Progenitor cell of endocrine pancreas (in vitro differentiated cells): ENCODE results near the gene CDC42EP3. TPM values are rescaled to one million over a fixed set of nuclear protein-coding genes. Genes with fewer than 3 reads are reported as not detected.

Experiments used
- DNase-seq: peaks from one replicate; pipeline ENCODE4 v3.0.0; 2021; ENCODE audit warnings: low spot score; ENCODE audit not compliant: unreplicated experiment
- H3K27ac Mint-ChIP-seq: 2 replicates; pipeline ENCODE4 v1.8.0; 2021; ENCODE audit warnings: mild to moderate bottlenecking, moderate library complexity, mixed read lengths
- H3K27me3 Mint-ChIP-seq: 2 replicates; pipeline ENCODE4 v1.8.0; 2021; ENCODE audit warnings: mixed read lengths
- H3K36me3 Mint-ChIP-seq: 2 replicates; pipeline ENCODE4 v1.8.0; 2022; ENCODE audit warnings: mixed read lengths; ENCODE audit not compliant: insufficient read depth
- H3K4me1 Mint-ChIP-seq: 2 replicates; pipeline ENCODE4 v1.8.0; 2021; ENCODE audit warnings: low read depth, mixed read lengths
- H3K4me3 Mint-ChIP-seq: 2 replicates; pipeline ENCODE4 v1.8.0; 2021; ENCODE audit warnings: low read depth, mild to moderate bottlenecking, moderate library complexity, mixed read lengths
- H3K9me3 Mint-ChIP-seq: 2 replicates; pipeline ENCODE4 v1.8.0; 2021; ENCODE audit warnings: low read depth, mixed read lengths
- total RNA-seq: library from RNA; stranded (reverse); gene quantifications from 2 replicates; pipeline ENCODE4 v1.2.1, GENCODE V29; 2021
- TF ChIP-seq, protein P1 (sequence below): fragments of 200-600 bp; sonication (generic); IDR thresholded peaks from one replicate; pipeline ENCODE4 v1.5.0; 2021; ENCODE audit warnings: antibody characterized with exemption, mild to moderate bottlenecking; ENCODE audit not compliant: unreplicated experiment

The CDC42EP3 gene
- total RNA-seq, 1 donor from 2014 or later: 43.1 TPM

DNA sequence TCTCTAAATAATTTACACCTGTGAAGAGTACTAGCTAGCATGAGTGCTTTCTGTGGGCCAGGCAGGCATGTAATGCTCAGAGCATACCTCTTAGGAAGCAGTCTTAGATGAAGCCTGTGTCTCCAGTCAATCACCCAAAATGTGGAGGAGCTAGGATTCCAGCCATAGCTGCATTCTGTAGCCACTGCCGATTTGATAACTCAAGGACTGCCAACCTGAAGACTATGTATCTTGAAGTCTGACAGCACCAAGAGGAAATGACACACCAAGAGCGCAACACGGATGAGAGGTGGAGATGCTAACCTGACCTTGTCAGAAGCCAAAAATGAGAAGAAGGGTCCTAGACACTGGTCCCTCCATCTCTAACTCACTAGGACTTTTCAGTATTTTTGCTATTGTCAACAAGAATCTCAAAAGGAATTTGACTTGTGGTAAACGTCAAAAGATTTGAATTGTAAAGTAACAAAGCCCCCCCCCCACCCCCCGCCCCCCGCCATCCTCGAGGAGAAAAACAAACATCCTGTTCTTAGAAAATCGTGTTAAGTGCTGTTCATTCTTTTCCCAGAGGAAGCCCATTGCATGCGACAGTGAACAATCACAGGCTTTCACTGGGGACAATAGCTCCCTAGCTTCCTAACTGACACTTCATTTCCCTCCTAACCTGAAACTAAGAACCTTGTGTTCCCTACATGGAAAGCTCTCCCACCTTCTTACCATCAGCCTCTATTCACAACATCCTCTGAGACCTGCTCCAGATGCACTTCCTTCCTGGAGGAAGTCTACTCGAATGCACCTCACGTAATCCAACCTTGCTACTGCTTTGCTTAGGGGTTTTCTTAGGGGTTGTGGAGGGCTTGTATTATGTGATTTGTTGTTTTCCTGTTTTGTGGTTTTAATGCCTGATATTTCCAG lies 14.7 kb downstream of the CDC42EP3 start:
- TF ChIP-seq, protein P1, sequence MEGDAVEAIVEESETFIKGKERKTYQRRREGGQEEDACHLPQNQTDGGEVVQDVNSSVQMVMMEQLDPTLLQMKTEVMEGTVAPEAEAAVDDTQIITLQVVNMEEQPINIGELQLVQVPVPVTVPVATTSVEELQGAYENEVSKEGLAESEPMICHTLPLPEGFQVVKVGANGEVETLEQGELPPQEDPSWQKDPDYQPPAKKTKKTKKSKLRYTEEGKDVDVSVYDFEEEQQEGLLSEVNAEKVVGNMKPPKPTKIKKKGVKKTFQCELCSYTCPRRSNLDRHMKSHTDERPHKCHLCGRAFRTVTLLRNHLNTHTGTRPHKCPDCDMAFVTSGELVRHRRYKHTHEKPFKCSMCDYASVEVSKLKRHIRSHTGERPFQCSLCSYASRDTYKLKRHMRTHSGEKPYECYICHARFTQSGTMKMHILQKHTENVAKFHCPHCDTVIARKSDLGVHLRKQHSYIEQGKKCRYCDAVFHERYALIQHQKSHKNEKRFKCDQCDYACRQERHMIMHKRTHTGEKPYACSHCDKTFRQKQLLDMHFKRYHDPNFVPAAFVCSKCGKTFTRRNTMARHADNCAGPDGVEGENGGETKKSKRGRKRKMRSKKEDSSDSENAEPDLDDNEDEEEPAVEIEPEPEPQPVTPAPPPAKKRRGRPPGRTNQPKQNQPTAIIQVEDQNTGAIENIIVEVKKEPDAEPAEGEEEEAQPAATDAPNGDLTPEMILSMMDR: no peak
- Mint-ChIP-seq H3K36me3 (peaks cover 17% of the 10 kb centered on the region), H3K4me3 (no peak overlapping the region), H3K4me1 (peaks cover 67% of the 10 kb centered on the region), H3K9me3 (no peaks in the 10 kb centered on the region), H3K27ac (peak overlapping the region; percentile 26), H3K27me3 (no peaks in the 10 kb centered on the region)
- no peak for DNase-seq

DNA sequence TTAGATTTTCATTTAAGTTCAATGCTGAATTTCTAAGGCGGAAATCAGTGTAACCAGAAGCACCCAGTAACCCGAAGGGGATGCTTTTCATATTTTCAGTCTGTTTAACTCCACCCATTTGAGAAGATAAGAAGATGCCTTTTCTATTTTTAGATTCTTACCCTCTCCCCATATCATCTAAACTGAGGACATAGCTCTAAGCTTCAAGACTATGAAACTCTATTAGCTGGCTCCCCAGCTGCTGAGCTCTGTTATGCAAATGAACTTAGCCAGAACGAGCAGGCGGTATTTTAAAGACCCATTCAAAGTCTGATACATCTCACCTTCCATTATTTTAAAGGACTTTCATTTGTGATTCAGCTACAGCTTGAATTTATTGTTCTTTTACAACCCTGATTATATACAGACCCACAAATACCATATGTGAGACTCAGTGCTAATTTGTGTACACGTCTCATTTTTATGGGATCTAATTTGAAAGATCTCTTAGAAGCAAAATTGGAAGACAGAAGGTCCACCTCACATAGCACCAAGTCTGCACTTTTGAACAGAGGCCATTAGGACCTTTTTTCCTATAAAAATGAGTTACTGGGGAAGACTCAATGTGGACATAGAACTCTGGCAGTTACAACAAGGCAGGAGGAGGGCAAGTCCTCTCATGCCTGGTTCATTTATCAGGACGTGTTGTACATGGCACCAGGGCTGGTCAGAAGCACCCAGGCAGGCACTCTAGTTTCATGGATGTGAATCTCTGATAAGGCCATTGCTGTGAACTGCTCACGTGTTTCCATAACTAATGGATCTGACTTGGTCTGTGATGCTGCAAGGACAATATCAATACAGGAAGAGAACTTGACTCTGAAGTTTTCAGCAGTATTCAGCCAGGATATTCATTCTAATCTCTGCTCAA lies 16.3 kb downstream of the CDC42EP3 start:
- Mint-ChIP-seq H3K4me3 (no peak overlapping the region), H3K36me3 (peaks cover 16% of the 10 kb centered on the region), H3K9me3 (no peaks in the 10 kb centered on the region), H3K4me1 (peaks cover 59% of the 10 kb centered on the region), H3K27ac (peak overlapping the region; percentile 35), H3K27me3 (no peaks in the 10 kb centered on the region)
- DNase-seq: no peak
- TF ChIP-seq, protein P1: no peak

DNA sequence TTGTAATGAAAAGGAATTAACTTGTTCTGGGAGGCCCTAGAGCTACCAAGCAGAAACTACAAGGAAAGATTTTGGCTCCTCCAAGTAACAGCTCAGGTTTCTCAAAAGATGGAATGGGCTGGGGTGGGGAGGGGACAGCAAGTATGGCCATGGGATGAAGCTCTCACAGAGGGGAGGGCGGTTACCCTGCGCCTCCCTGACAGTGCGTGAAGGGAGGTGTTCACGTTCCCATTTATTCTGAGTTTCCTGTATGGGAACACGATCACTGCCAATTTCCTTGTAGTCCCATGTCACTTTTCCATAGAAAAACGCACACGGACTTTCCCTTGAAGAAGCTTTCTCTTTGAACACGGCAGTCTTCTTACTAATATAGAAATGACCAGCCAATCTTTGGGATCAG lies 17.0 kb downstream of the CDC42EP3 start:
- Mint-ChIP-seq H3K4me3 (no peak overlapping the region), H3K27me3 (no peaks in the 10 kb centered on the region), H3K36me3 (peaks cover 16% of the 10 kb centered on the region), H3K9me3 (no peaks in the 10 kb centered on the region), H3K4me1 (peaks cover 51% of the 10 kb centered on the region), H3K27ac (no peak overlapping the region)
- TF ChIP-seq, protein P1: no peak
- no peak for DNase-seq

DNA sequence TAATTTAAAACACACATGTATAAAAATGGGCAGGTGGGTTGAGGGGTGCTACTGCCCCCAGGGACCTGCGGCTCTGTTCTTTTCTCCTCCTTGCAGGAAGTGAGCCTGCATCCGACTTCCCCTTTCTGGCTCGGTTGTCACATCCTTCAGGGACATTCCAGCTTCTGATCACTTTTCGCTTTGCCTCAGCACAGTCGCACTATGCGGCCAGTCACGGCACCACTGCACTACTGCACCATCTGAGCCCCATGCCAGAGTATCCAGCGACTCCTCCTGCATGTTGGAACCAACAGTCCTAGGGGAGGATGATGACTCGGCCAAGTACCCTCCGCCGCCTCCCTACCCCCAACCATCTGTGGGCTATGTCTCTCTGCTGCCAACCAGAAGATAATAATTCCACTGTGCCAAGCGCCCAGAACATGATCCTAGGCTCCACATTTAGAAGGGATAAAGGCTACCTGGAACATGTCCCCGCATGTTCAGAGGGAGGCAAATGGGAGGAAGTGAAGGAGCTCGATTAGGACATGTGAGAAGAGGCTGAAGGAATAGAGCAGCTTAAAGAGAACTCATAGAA lies 17.6 kb downstream of the CDC42EP3 start:
- Mint-ChIP-seq H3K36me3 (peaks cover 16% of the 10 kb centered on the region), H3K27ac (no peak overlapping the region), H3K4me3 (no peak overlapping the region), H3K4me1 (peaks cover 46% of the 10 kb centered on the region), H3K9me3 (no peaks in the 10 kb centered on the region), H3K27me3 (no peaks in the 10 kb centered on the region)
- no peak for DNase-seq
- TF ChIP-seq, protein P1: no peak

DNA sequence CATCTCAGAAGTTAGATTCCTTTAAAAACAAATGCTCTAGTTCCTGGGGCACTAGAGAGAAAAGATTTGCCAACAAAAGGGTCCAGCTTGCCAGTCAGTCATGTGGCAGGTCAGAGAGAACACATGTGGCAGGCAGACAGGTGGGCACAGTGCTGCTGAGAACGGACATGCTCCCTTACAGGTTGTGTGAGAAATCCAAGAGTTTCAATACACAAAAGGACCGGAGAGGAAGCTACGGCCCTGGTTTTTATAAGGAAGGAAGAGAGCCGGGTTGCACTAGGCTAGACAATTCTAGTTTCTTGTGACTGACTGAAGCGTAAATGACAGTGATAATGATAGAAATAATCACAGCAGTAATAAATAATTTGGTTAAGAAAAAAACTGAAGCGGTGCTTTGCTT lies 18.3 kb downstream of the CDC42EP3 start:
- TF ChIP-seq, protein P1: no peak
- no peaks in the 10 kb centered on the region for H3K27me3 Mint-ChIP-seq
- no peaks in the 10 kb centered on the region for H3K9me3 Mint-ChIP-seq
- no peak for DNase-seq
- no peak overlapping the region for H3K4me3 Mint-ChIP-seq
- H3K27ac Mint-ChIP-seq: peak overlapping the region; percentile 49
- peaks cover 17% of the 10 kb centered on the region for H3K36me3 Mint-ChIP-seq
- peaks cover 41% of the 10 kb centered on the region for H3K4me1 Mint-ChIP-seq
